HEK293 (cell line): ENCODE measurements around the gene DAG1.

Source experiments
- MYNN ChIP-seq: fragments of 450-650 bp; formaldehyde crosslinking; IDR thresholded peaks from 2 replicates; pipeline ENCODE4 v1.5.1; 2016; ENCODE audit warnings: missing biosample characterization, missing genetic modification characterization, borderline replicate concordance
- TCF7L2 ChIP-seq: IDR thresholded peaks from 2 replicates; pipeline ENCODE4 v1.6.1; 2011; ENCODE audit warnings: low read depth, mild to moderate bottlenecking, inconsistent platforms, low read length, moderate library complexity, borderline replicate concordance
- WT1 ChIP-seq: fragments of 450-650 bp; formaldehyde crosslinking; IDR thresholded peaks from 2 replicates; pipeline ENCODE4 v1.5.1; 2016; ENCODE audit warnings: missing biosample characterization, missing genetic modification characterization
- YY1 ChIP-seq: fragments of 450-650 bp; formaldehyde crosslinking; IDR thresholded peaks from 2 replicates; pipeline ENCODE4 v1.5.1; 2018; ENCODE audit warnings: missing biosample characterization, missing genetic modification characterization
- ZBTB8A ChIP-seq: fragments of 450-650 bp; formaldehyde crosslinking; IDR thresholded peaks from 2 replicates; pipeline ENCODE4 v1.5.1; 2016; ENCODE audit warnings: missing biosample characterization, missing genetic modification characterization
- ZFP37 ChIP-seq: fragments of 450-650 bp; formaldehyde crosslinking; IDR thresholded peaks from 2 replicates; pipeline ENCODE4 v1.5.1; 2016; ENCODE audit warnings: missing biosample characterization, missing genetic modification characterization
- ZNF2 ChIP-seq: fragments of 450-650 bp; formaldehyde crosslinking; IDR thresholded peaks from 2 replicates; pipeline ENCODE4 v1.5.1; 2016; ENCODE audit warnings: missing biosample characterization, missing genetic modification characterization
- ZNF23 ChIP-seq: fragments of 450-650 bp; formaldehyde crosslinking; IDR thresholded peaks from 2 replicates; pipeline ENCODE4 v1.5.1; 2016; ENCODE audit warnings: missing biosample characterization, missing genetic modification characterization, borderline replicate concordance
- ZNF248 ChIP-seq: fragments of 450-650 bp; formaldehyde crosslinking; IDR thresholded peaks from 2 replicates; pipeline ENCODE4 v1.5.1; 2017; ENCODE audit warnings: missing biosample characterization, missing genetic modification characterization
- ZNF433 ChIP-seq: fragments of 450-650 bp; formaldehyde crosslinking; IDR thresholded peaks from 2 replicates; pipeline ENCODE4 v1.5.1; 2016; ENCODE audit warnings: missing biosample characterization, missing genetic modification characterization, low read depth
- ZNF529 ChIP-seq: fragments of 450-650 bp; formaldehyde crosslinking; IDR thresholded peaks from 2 replicates; pipeline ENCODE4 v1.5.1; 2017; ENCODE audit warnings: missing genetic modification characterization, missing biosample characterization; ENCODE audit not compliant: insufficient replicate concordance
- ZNF558 ChIP-seq: fragments of 450-650 bp; formaldehyde crosslinking; IDR thresholded peaks from 2 replicates; pipeline ENCODE4 v1.5.1; 2016; ENCODE audit warnings: missing biosample characterization, missing genetic modification characterization
- ZNF610 ChIP-seq: fragments of 450-650 bp; formaldehyde crosslinking; IDR thresholded peaks from 2 replicates; pipeline ENCODE4 v1.5.1; 2016; ENCODE audit warnings: missing biosample characterization, missing genetic modification characterization, borderline replicate concordance
- ZNF660 ChIP-seq: fragments of 450-650 bp; IDR thresholded peaks from 2 replicates; pipeline ENCODE4 v1.5.1; 2018; ENCODE audit warnings: missing biosample characterization, mild to moderate bottlenecking, missing genetic modification characterization
- ZNF677 ChIP-seq: fragments of 450-650 bp; IDR thresholded peaks from 2 replicates; pipeline ENCODE4 v1.5.0; 2018; ENCODE audit warnings: missing biosample characterization, mild to moderate bottlenecking, missing genetic modification characterization, moderate library complexity
- ZNF776 ChIP-seq: fragments of 450-650 bp; formaldehyde crosslinking; IDR thresholded peaks from 2 replicates; pipeline ENCODE4 v1.5.0; 2017; ENCODE audit warnings: missing biosample characterization, missing genetic modification characterization, borderline replicate concordance
- TF ChIP-seq, protein P1 (sequence below): fragments of 450-650 bp; formaldehyde crosslinking; IDR thresholded peaks from 2 replicates; pipeline ENCODE4 v1.5.1; 2016; ENCODE audit warnings: missing biosample characterization, missing genetic modification characterization
- TF ChIP-seq, protein P2 (sequence below): fragments of 450-650 bp; formaldehyde crosslinking; IDR thresholded peaks from 2 replicates; pipeline ENCODE4 v1.5.1; 2016; ENCODE audit warnings: missing biosample characterization, missing genetic modification characterization
- TF ChIP-seq, protein P3 (sequence below): fragments of 450-650 bp; formaldehyde crosslinking; IDR thresholded peaks from 2 replicates; pipeline ENCODE4 v1.5.1; 2016; ENCODE audit warnings: missing biosample characterization, missing genetic modification characterization
- TF ChIP-seq, protein P4 (sequence below): fragments of 450-650 bp; formaldehyde crosslinking; IDR thresholded peaks from 2 replicates; pipeline ENCODE4 v1.5.1; 2016; ENCODE audit warnings: missing biosample characterization, missing genetic modification characterization
- TF ChIP-seq, protein P5 (sequence below): fragments of 450-650 bp; formaldehyde crosslinking; IDR thresholded peaks from 2 replicates; pipeline ENCODE4 v1.5.1; 2016; ENCODE audit warnings: missing biosample characterization, missing genetic modification characterization, low read depth
- TF ChIP-seq, protein P6 (sequence below): fragments of 450-650 bp; formaldehyde crosslinking; IDR thresholded peaks from 2 replicates; pipeline ENCODE4 v1.5.1; 2016; ENCODE audit warnings: missing biosample characterization, missing genetic modification characterization
- TF ChIP-seq, protein P7 (sequence below): fragments of 450-650 bp; formaldehyde crosslinking; IDR thresholded peaks from 2 replicates; pipeline ENCODE4 v1.5.1; 2017; ENCODE audit warnings: missing biosample characterization, missing genetic modification characterization
- TF ChIP-seq, protein P8 (sequence below): fragments of 450-650 bp; formaldehyde crosslinking; IDR thresholded peaks from 2 replicates; pipeline ENCODE4 v1.5.1; 2016; ENCODE audit warnings: missing biosample characterization, missing genetic modification characterization
- TF ChIP-seq, protein P9 (sequence below): fragments of 450-650 bp; formaldehyde crosslinking; IDR thresholded peaks from 2 replicates; pipeline ENCODE4 v1.5.1; 2016; ENCODE audit warnings: missing biosample characterization, missing genetic modification characterization

DAG1 gene

DNA sequence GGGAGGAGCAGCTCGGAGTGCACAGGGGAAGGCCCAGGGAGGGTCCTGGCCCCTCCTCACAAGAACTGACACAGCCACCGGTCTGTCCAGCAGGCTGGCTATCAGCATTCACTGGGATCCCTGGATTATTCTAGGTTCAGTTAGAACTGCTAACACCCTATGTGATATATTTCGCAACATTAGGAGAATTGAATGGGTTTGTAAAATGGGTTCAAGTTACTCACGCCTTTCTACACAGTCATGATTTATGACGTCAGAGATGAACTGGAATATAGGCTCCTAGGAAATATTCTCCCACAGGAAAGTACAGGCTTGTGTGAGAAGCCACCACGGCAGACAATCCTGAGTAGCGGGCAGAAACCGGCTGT lies 83.2 kb downstream of the DAG1 start (continued):
- 0 out of 2 replicates have a peak, but pooled peaks have one; percentile 31 for TF ChIP-seq ZNF660 (tag by site-specific recombination)
- TF ChIP-seq, protein P1, sequence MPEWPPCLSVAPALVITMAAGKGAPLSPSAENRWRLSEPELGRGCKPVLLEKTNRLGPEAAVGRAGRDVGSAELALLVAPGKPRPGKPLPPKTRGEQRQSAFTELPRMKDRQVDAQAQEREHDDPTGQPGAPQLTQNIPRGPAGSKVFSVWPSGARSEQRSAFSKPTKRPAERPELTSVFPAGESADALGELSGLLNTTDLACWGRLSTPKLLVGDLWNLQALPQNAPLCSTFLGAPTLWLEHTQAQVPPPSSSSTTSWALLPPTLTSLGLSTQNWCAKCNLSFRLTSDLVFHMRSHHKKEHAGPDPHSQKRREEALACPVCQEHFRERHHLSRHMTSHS (tag by site-specific recombination) = no peak
- 0 out of 2 replicates have a peak, but pooled peaks have one; percentile 11 for TF ChIP-seq ZNF558 (tag by site-specific recombination)
- TF ChIP-seq, protein P2, sequence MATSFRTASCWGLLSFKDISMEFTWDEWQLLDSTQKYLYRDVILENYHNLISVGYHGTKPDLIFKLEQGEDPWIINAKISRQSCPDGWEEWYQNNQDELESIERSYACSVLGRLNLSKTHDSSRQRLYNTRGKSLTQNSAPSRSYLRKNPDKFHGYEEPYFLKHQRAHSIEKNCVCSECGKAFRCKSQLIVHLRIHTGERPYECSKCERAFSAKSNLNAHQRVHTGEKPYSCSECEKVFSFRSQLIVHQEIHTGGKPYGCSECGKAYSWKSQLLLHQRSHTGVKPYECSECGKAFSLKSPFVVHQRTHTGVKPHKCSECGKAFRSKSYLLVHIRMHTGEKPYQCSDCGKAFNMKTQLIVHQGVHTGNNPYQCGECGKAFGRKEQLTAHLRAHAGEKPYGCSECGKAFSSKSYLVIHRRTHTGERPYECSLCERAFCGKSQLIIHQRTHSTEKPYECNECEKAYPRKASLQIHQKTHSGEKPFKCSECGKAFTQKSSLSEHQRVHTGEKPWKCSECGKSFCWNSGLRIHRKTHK (tag by site-specific recombination) = no peak
- TF ChIP-seq ZFP37 (tag by site-specific recombination) = no peak
- TF ChIP-seq YY1 (tag by site-specific recombination) = no peak
- no peak for TF ChIP-seq MYNN (tag by site-specific recombination)
- TF ChIP-seq ZNF776 (tag by site-specific recombination) = no peak
- TF ChIP-seq ZNF610 (tag by site-specific recombination) = no peak
- TF ChIP-seq ZNF23 (tag by site-specific recombination) = no peak
- TF ChIP-seq, protein P3, sequence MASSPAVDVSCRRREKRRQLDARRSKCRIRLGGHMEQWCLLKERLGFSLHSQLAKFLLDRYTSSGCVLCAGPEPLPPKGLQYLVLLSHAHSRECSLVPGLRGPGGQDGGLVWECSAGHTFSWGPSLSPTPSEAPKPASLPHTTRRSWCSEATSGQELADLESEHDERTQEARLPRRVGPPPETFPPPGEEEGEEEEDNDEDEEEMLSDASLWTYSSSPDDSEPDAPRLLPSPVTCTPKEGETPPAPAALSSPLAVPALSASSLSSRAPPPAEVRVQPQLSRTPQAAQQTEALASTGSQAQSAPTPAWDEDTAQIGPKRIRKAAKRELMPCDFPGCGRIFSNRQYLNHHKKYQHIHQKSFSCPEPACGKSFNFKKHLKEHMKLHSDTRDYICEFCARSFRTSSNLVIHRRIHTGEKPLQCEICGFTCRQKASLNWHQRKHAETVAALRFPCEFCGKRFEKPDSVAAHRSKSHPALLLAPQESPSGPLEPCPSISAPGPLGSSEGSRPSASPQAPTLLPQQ = no peak
- TF ChIP-seq ZBTB8A = 0 out of 2 replicates have a peak, but pooled peaks have one; percentile 17
- TF ChIP-seq, protein P4, sequence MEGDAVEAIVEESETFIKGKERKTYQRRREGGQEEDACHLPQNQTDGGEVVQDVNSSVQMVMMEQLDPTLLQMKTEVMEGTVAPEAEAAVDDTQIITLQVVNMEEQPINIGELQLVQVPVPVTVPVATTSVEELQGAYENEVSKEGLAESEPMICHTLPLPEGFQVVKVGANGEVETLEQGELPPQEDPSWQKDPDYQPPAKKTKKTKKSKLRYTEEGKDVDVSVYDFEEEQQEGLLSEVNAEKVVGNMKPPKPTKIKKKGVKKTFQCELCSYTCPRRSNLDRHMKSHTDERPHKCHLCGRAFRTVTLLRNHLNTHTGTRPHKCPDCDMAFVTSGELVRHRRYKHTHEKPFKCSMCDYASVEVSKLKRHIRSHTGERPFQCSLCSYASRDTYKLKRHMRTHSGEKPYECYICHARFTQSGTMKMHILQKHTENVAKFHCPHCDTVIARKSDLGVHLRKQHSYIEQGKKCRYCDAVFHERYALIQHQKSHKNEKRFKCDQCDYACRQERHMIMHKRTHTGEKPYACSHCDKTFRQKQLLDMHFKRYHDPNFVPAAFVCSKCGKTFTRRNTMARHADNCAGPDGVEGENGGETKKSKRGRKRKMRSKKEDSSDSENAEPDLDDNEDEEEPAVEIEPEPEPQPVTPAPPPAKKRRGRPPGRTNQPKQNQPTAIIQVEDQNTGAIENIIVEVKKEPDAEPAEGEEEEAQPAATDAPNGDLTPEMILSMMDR (tag by site-specific recombination) = no peak
- TF ChIP-seq ZNF677 = no peak
- no peak for TF ChIP-seq ZNF529 (tag by site-specific recombination)
- no peak for TF ChIP-seq ZNF2 (tag by site-specific recombination)
- TF ChIP-seq WT1 (tag by site-specific recombination) = no peak
- no peak for TF ChIP-seq ZNF433 (tag by site-specific recombination)
- TF ChIP-seq, protein P5, sequence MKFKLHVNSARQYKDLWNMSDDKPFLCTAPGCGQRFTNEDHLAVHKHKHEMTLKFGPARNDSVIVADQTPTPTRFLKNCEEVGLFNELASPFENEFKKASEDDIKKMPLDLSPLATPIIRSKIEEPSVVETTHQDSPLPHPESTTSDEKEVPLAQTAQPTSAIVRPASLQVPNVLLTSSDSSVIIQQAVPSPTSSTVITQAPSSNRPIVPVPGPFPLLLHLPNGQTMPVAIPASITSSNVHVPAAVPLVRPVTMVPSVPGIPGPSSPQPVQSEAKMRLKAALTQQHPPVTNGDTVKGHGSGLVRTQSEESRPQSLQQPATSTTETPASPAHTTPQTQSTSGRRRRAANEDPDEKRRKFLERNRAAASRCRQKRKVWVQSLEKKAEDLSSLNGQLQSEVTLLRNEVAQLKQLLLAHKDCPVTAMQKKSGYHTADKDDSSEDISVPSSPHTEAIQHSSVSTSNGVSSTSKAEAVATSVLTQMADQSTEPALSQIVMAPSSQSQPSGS = peak; percentile 83
- TF ChIP-seq ZNF248 (tag by site-specific recombination) = no peak
- no peak for TF ChIP-seq TCF7L2
- TF ChIP-seq, protein P6, sequence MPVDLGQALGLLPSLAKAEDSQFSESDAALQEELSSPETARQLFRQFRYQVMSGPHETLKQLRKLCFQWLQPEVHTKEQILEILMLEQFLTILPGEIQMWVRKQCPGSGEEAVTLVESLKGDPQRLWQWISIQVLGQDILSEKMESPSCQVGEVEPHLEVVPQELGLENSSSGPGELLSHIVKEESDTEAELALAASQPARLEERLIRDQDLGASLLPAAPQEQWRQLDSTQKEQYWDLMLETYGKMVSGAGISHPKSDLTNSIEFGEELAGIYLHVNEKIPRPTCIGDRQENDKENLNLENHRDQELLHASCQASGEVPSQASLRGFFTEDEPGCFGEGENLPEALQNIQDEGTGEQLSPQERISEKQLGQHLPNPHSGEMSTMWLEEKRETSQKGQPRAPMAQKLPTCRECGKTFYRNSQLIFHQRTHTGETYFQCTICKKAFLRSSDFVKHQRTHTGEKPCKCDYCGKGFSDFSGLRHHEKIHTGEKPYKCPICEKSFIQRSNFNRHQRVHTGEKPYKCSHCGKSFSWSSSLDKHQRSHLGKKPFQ (tag by site-specific recombination) = no peak
- TF ChIP-seq, protein P7, sequence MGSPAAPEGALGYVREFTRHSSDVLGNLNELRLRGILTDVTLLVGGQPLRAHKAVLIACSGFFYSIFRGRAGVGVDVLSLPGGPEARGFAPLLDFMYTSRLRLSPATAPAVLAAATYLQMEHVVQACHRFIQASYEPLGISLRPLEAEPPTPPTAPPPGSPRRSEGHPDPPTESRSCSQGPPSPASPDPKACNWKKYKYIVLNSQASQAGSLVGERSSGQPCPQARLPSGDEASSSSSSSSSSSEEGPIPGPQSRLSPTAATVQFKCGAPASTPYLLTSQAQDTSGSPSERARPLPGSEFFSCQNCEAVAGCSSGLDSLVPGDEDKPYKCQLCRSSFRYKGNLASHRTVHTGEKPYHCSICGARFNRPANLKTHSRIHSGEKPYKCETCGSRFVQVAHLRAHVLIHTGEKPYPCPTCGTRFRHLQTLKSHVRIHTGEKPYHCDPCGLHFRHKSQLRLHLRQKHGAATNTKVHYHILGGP = no peak
- TF ChIP-seq, protein P8, sequence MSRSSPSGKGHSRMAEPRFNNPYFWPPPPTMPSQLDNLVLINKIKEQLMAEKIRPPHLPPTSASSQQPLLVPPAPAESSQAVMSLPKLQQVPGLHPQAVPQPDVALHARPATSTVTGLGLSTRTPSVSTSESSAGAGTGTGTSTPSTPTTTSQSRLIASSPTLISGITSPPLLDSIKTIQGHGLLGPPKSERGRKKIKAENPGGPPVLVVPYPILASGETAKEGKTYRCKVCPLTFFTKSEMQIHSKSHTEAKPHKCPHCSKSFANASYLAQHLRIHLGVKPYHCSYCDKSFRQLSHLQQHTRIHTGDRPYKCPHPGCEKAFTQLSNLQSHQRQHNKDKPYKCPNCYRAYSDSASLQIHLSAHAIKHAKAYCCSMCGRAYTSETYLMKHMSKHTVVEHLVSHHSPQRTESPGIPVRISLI = no peak
- TF ChIP-seq, protein P9, sequence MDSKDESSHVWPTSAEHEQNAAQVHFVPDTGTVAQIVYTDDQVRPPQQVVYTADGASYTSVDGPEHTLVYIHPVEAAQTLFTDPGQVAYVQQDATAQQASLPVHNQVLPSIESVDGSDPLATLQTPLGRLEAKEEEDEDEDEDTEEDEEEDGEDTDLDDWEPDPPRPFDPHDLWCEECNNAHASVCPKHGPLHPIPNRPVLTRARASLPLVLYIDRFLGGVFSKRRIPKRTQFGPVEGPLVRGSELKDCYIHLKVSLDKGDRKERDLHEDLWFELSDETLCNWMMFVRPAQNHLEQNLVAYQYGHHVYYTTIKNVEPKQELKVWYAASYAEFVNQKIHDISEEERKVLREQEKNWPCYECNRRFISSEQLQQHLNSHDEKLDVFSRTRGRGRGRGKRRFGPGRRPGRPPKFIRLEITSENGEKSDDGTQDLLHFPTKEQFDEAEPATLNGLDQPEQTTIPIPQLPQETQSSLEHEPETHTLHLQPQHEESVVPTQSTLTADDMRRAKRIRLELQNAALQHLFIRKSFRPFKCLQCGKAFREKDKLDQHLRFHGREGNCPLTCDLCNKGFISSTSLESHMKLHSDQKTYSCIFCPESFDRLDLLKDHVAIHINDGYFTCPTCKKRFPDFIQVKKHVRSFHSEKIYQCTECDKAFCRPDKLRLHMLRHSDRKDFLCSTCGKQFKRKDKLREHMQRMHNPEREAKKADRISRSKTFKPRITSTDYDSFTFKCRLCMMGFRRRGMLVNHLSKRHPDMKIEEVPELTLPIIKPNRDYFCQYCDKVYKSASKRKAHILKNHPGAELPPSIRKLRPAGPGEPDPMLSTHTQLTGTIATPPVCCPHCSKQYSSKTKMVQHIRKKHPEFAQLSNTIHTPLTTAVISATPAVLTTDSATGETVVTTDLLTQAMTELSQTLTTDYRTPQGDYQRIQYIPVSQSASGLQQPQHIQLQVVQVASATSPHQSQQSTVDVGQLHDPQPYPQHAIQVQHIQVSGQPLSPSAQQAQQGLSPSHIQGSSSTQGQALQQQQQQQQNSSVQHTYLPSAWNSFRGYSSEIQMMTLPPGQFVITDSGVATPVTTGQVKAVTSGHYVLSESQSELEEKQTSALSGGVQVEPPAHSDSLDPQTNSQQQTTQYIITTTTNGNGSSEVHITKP (tag by site-specific recombination) = no peak
